Measurements from ENCODE around the gene ATP6V1E1. TPM values are rescaled to one million over a fixed set of nuclear protein-coding genes. Genes with fewer than 3 reads are reported as not detected.

ATP6V1E1 gene
- total and polyA plus RNA-seq, 12 donors: 88.1 to 388 (median 184) TPM

GRCh38 chr22:17629641-17630040 lies 1.1 kb upstream of the ATP6V1E1 start:
- no peak for DNase-seq
- 67 to 80% (median 76%) methylated on average over 7 of the region's 7 CpGs for WGBS, 4 donors
- H3K27me3 ChIP-seq: no peaks in the 10 kb centered on the region
- H3K27ac ChIP-seq: peak overlapping the region in 2 of 5 donors; percentile 90 to 98
- peak overlapping the region in 1 of 4 donors; percentile 99 for H3K4me3 ChIP-seq
- intact Hi-C loops (cut with DNase I): loop anchor here in 1 of 2 donors (10.0 kb wide), 1 partner anchor 55 kb away; no protein-coding TSS in a partner anchor
- H3K9me3 ChIP-seq (replicated peaks in 1 of 3): no peaks in the 10 kb centered on the region
- TF ChIP-seq CTCF (IDR thresholded peaks at IDR 0.05) (no peak), POLR2A (IDR thresholded peaks at IDR 0.05) (no peak)
- no peaks in the 10 kb centered on the region for H3K36me3 ChIP-seq (replicated peaks in 1 of 2)
- H3K4me1 ChIP-seq (replicated peaks in 1 of 2): peaks cover 29 to 54% of the 10 kb centered on the region in 2 donors

GRCh38 chr22:17629173-17629489 lies 582 bp upstream of the ATP6V1E1 start:
- H3K9me3 ChIP-seq (replicated peaks in 1 of 3): no peaks in the 10 kb centered on the region
- DNase-seq: no peak
- H3K4me1 ChIP-seq (replicated peaks in 1 of 2): peaks cover 29 to 50% of the 10 kb centered on the region in 2 donors
- H3K27me3 ChIP-seq: no peaks in the 10 kb centered on the region
- H3K27ac ChIP-seq: peak overlapping the region; percentile 84 to 98 (median 94)
- H3K4me3 ChIP-seq: peak overlapping the region in 2 of 4 donors; percentile 86 to 99
- TF ChIP-seq POLR2A (IDR thresholded peaks at IDR 0.05) (no peak), CTCF (IDR thresholded peaks at IDR 0.05) (no peak)
- WGBS, 4 donors: 0% methylated on average over 1 of the region's 1 CpG
- no peaks in the 10 kb centered on the region for H3K36me3 ChIP-seq (replicated peaks in 1 of 2)
- intact Hi-C loops (cut with DNase I): no loop called here

GRCh38 chr22:17627961-17628405 lies 566 bp downstream of the ATP6V1E1 start:
- Histone ChIP-seq H3K27ac (peak overlapping the region; percentile 84 to 98 (median 94)), H3K36me3 (replicated peaks in 1 of 2) (peaks cover 0 to 3% of the 10 kb centered on the region in 2 donors), H3K27me3 (no peaks in the 10 kb centered on the region), H3K9me3 (replicated peaks in 1 of 3) (no peaks in the 10 kb centered on the region), H3K4me1 (replicated peaks in 1 of 2) (peaks cover 21 to 43% of the 10 kb centered on the region in 2 donors), H3K4me3 (peak overlapping the region; percentile 86 to 99 (median 92))
- TF ChIP-seq POLR2A (IDR thresholded peaks at IDR 0.05) (no peak), CTCF (IDR thresholded peaks at IDR 0.05) (no peak)
- intact Hi-C loops (cut with DNase I): no loop called here
- peak in 2 of 7 donors; percentile 35 to 37 for DNase-seq
- 6 to 11% (median 9%) methylated on average over 17 to 24 of the region's 24 CpGs for WGBS, 4 donors

- Histone ChIP-seq H3K27ac (no peak overlapping the region), H3K4me1 (replicated peaks in 1 of 2) (peaks cover 5 to 7% of the 10 kb centered on the region in 2 donors), H3K36me3 (replicated peaks in 1 of 2) (peaks cover 0 to 45% of the 10 kb centered on the region in 2 donors), H3K27me3 (no peaks in the 10 kb centered on the region), H3K4me3 (no peak overlapping the region), H3K9me3 (replicated peaks in 1 of 3) (no peaks in the 10 kb centered on the region)
- 85 to 94% (median 92%) methylated on average over 7 of the region's 7 CpGs for WGBS, 4 donors
- no peak for DNase-seq
- intact Hi-C loops (cut with DNase I): no loop called here
- no peak for TF ChIP-seq POLR2A (IDR thresholded peaks at IDR 0.05)
- no peak for TF ChIP-seq CTCF (IDR thresholded peaks at IDR 0.05)
These were observed 15.3 kb downstream of the ATP6V1E1 start for GRCh38 chr22:17613280-17613679.

All from adrenal gland (tissue), 12 donors.